HG03432 (cell line): ENCODE data around the gene BOC.
"Not testable (repeated sequence)": the region's sequence is repeated elsewhere in the genome, so short reads cannot be mapped to it uniquely, and the experiment has no call there.

Source experiments
- ATAC-seq: cut with Tn5 transposase; IDR thresholded peaks from one replicate; pipeline ENCODE4 v1.9.1; 2021; ENCODE audit warnings: mild to moderate bottlenecking, moderate library complexity; ENCODE audit not compliant: unreplicated experiment

BOC gene, protein sequence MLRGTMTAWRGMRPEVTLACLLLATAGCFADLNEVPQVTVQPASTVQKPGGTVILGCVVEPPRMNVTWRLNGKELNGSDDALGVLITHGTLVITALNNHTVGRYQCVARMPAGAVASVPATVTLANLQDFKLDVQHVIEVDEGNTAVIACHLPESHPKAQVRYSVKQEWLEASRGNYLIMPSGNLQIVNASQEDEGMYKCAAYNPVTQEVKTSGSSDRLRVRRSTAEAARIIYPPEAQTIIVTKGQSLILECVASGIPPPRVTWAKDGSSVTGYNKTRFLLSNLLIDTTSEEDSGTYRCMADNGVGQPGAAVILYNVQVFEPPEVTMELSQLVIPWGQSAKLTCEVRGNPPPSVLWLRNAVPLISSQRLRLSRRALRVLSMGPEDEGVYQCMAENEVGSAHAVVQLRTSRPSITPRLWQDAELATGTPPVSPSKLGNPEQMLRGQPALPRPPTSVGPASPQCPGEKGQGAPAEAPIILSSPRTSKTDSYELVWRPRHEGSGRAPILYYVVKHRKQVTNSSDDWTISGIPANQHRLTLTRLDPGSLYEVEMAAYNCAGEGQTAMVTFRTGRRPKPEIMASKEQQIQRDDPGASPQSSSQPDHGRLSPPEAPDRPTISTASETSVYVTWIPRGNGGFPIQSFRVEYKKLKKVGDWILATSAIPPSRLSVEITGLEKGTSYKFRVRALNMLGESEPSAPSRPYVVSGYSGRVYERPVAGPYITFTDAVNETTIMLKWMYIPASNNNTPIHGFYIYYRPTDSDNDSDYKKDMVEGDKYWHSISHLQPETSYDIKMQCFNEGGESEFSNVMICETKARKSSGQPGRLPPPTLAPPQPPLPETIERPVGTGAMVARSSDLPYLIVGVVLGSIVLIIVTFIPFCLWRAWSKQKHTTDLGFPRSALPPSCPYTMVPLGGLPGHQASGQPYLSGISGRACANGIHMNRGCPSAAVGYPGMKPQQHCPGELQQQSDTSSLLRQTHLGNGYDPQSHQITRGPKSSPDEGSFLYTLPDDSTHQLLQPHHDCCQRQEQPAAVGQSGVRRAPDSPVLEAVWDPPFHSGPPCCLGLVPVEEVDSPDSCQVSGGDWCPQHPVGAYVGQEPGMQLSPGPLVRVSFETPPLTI

DNA sequence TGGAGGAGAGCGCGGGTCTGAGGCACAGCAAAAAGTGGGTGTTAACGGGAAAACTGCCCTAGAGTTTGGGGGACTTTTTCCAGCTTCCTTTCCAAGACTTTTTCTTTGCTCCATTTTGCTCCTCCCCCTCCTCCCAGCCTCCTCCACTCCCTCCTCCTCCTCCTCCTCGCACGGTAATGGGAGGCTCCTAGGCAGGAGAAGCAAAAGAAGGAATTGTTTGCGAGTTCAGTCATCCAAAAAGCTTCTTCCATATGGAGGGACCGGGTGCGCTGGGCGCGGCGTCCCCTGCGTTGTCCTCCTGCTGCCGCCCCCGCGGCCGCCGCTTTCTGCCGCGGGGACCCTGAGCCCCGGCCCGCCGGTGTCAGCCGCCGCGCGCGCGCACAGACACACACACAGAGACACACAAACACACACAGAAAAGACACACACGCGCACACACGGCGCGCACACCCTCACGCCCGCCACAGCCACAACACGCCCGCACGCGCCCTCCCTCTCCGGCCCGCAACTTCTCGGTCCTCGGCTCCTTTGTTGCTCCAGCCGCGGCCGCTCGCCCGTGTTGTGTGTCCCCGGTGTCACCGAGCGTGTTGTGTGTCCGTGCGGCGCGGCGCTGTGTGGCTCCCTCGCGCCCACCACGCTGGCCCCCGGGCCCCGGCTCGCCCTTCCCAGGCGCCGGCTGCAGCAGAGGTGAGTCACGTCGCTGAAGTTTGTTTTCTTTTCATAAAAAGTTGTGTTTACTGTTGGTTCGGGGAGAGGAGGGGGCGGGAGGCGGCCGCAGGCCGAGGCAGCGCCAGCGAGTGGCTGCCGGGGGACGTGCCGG lies at the start of gene BOC:
BOC (plus strand) TSS at position 228 of the 820 bp plus-strand sequence. CDS start 38,246 bp downstream, outside the sequence.
- peak; percentile 26 for ATAC-seq

DNA sequence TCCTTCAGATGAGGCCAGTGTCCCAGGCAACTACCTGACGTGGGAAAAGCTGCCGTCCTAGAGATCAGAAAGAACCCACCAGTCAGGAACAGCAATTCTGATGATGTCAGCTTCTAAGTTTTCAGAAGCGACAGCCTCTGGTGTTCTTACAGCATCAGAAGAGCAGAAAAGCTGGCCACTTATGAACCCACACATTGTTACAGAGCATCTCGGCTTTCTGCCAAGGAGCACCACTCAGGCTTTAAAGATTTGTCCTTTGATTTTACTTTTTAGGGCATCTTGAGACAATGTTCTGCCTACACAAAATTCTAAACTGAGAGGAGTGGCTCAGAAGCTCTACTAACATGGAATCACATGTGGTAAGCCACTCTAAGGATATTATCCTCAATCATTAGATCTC lies 49.7 kb upstream of the BOC start:
- no peak for ATAC-seq

DNA sequence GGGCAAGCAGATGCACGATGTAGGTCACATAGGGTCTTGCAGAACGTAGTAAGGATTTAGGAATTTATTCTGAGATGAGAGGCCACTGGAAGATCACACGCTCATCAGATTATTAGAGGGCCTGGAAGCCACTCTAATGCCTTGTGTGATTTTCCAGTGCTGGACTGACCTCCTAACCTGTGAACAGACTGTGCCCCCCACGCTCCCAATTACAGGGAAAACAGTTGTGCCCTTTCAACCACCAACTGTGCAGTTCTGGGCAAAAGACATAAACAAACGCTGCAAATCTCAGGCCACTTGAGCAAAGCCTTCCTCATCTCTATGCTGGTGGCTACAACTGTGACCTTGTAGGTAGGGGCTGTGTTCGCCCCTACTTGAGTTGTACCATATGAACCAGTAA lies 48.2 kb upstream of the BOC start:
- no peak for ATAC-seq

DNA sequence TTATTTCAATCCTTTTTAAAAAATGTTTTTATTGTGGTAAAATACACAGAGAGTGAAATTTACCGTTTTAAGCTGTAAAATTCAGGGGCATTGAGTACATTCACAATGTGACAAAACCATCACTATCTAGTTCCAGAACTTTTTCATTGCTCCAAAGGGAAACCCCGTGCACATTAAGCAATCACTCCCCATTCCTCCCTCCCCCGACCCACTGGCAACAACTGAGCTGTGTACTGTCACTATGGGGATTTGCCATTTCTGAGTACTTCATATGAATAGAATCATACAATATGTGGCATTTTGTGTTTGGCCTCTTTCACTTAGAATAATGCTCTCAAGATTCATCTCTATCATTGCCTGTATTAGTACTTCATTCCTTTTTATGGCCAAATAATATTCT lies 45.5 kb upstream of the BOC start:
- ATAC-seq, result no peak

DNA sequence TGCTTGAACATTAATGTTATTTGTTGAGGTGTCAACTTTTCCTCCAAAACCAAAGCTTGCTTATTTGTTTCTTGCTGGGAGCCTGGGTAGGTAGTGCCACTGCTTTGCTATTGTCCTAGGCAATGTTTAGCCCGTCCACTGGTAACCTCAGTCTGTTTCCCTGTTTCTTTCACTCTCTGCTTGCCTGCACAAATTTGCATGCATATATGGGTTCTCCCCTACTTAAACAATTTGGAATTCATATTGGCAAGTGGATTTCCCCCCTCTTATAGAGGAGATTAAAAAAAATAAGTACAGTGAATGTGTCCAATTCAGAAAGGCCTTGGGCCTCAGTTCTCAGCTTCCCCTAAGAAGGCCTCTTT lies 45.0 kb upstream of the BOC start:
- no peak for ATAC-seq

DNA sequence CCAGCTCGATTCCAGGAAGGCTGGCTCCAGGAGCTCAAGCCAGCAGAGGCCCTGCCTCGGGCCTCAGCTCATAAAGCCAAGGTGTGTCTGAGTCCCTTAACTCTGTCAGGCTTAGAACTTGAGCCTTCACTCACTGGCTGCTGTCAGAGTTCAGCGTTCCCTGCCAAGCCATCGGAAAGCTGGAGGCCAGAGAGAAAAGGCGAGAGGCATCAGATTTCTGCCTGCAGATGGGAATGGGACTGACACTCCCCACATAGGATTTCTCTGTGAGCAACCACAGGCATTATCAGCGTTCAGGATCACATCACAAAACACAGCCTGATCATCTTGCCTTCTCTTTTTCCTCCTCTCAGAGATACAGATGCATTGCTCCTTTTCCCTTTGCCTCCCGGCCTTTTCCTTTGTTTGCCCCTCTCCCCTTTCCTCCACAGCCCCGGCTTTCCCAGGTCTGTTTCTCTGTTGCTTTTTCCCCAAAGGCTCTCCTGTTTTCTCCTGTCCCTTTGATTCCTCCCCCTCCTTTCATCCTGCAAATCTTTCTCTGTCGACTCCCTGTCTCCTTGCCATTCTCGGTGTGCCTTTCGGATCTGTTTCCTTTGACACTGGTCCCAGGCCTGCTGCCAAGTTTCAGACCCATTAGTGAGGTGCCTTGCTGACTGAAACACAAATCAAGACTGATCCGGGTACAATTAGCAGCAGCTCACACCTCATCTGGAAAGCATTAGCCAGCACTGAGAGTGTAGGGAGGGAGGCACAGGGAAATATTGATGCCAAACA lies 44.5 kb upstream of the BOC start:
- no peak for ATAC-seq

DNA sequence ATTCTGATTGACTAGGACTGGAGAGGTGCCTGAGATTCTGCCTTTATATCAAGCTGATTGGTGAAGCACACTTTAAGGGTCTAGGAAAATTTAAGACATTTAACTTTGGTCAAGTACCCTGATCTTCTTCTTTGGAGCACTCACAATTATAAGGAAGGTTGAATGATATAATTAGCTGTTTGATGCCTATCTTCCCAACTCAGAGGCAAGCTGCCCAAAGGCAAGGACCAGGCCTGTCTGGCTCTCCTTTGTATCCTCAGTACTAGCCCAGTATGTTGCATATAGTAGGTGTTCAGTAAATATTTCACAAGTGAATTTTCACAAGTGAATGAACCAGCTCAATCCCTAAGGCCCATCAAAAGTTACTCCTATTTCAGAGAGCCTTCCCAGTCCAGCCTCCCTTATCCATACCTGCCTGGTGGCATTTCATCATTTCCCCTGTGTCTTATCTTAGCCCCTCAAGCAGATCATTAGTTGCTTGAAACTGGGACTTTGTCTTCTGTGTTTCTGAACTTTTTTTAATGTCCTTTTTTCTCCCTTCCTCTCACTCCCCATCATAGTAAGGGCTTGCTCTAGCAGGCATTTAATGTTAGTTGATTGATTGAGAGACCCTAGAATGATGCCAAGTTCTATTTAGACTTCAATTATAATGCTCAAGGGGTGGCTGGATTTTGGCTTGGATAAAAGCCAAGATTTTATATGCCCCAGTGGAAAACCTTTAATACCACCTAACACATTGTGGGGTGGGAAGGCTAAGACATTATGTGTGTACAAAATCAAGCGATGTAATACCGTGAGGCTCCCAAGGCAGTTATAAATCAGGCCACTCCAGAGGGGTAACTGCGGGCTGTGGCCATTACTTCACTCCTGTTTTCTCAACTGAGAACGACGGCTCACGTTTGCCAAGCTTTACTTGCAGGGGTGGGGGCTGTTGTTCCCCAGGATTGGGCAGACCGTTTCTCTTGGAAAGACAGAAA lies 43.2 kb upstream of the BOC start:
- ATAC-seq, result no peak

DNA sequence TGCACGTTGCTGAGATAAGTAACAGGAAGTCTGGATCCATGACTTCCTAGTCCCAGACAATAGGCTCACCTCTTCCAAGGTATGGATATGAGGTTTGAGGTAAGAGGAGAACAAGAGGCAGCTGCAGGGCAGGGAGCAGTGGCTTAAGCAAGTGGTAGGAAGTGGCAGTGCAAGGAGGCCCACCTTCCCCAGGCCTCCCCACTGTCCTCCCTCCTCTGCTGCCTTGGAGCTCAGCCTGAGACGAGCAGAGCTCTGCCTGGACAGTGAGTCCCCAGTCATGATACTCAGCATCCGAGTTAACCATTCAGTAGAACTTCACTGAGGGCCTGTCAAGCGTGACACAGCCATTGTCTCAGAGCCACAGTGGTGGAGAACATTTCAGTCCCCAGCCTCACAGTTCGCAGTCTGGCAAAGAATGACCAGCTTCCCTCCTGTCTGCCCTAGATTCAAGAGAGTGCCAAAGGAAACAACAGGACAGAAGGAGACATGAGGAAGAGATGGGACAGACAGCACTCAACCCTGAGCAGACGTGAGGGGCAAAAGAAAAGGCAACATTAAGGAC lies 41.4 kb upstream of the BOC start:
- no peak for ATAC-seq

DNA sequence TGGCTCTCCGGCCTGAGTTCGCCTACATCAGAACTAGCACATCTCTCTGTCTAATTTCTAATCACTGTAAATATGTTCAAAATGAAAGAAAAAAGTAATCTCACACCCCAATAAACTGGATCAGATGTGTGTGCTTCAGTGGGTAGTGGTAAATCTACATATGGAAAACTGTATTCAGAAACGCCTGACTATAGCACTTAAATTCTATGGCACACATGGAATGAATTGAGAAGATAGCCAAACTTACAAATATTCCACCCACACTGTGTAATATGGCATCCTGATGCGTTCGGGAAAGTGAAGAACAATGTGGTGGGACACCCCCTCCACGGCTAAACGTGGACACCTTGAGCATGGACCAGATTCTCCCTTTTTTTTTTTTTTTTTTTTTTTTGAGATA lies 40.6 kb upstream of the BOC start:
- ATAC-seq, result no peak

DNA sequence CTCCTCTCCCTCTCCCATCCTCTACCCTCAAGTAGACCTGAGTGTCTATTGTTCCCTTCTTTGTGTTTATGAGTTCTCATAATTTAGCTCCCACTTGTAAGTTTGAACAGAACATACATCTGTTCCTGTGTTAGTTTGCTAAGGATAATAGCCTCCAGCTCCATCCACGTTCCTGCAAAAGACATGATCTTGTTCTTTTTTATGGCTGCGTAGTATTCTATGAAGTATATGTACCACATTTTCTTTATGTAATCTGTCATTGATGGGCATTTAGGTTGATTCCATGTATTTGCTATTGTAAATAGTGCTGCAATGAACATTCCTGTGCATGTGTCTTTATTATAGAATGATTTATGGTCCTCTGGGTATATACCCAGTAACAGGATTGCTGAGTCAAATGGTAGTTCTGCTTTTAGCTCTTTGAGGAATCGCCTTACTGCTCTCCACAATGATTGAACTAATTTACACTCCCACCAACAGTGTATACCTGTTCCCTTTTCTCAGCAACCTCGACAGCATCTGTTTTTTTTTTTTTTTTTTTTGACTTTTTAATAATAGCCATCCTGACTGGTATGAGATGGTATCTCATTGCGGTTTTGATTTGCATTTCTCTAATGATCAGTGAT lies 39.6 kb upstream of the BOC start:
- not testable (repeated sequence) for ATAC-seq

DNA sequence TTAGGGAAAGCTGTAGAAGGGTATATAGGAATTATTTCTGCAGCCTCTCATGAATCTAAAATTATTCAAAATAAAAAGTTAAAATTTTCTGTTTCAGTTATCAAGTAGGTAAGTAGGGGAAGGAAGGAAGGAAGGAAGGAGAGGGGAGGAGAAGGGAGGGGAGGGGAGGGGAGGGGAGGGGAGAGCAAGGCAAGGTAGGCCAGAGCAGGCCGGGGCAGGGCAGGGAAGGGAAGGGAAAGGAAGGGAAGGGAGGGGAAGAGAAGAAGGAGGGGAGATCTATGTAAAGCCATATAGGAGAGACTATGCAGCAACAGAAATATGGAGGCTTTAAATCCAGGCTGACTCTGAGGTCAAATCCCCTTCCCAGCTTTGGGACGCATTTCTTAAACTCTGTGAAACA lies 38.3 kb upstream of the BOC start:
- no peak for ATAC-seq

DNA sequence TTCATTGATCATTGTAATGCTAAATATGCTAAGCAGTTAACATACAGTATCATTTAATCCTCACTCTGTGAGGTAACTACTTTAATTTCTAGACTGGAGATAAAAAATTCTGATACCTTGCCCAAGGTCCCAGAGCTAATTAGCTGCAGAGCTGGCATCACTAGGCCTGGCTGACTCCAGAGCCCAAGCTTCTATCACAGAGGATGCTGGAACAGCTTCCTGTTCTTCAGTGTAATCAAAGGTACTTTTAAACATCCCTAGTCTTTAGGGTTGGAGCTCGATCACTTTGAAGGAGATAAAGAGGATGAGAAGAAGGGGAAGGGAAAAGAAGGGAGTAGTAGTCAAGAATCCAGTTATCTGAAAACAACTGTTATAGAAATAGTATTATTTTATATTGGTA lies 37.1 kb upstream of the BOC start:
- ATAC-seq, result no peak

DNA sequence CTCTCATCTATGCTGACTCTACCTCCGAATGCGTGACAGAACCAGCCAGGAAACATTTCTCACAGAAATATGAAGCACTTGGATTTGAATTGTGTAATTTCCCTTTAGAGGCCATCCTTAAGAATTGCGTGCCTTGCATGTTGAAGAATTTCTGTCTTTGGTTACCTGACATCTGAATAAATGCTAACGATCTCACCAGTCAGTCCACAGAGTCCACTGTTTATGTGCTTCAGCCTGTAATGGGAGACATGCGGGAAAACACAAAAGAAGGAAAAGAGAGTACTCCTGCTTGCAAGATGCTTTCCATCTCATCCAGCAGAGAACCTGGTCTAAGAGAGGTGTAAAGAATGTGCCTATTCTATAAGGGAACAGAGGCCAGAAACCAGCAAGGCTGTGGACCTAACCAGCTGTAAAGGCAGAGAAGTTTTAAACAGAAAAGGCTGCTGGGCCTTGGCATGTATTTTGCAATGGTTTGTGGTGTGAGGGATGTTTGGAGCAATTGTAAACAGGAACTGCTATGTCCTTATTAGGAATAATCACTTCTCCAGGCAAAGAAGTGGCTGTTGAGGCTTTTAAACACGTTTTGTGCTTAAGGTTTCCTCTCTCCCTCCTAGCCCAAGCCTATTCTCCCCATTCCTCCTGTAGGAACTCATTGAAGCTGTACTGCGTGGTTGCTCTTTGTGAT lies 36.4 kb upstream of the BOC start:
- no peak for ATAC-seq

DNA sequence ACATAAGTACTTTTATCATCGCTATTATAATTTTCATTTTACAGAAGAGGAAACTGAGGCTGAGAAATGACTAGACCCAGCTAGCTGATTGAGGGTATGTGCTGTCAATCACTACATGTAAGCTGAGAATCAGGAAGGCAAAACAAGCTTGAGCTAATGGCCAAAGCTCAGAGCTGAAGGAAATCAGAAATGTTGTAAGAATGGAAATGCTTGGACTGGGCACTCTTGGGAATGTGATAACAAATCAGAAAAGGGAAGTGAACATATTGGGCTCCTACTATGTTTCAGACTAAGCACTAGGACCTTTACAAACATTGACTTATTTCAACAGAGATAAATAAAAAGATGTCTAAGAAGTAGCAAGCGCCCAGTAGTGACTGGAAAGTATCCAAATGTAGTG lies 33.8 kb upstream of the BOC start:
- no peak for ATAC-seq

DNA sequence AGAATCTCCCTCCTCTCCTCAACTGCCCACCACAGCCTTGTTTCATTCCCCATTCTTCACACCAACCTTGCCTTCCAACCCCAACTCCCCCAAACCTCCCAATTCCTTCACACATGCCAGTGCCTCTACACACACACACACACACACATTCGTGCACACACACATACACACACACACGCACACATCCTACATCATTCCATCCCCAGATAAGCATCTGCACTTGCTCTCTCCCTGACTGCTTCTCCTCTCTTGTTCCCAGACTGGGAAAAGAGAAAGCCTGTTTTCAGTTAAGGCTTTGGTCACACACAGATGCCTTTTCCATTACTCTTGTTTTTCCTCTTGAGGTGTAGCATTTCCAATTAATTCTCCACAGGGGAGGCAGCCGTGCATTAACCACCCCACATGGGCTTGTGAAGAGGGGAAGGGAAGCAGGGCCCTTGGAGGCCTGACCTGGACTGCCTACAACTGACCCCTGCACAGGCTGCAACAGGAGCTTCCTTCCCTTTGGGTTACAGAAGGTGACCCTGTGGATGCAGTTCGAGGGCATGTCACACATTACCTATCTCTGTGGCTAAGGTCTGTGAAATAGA lies 32.0 kb upstream of the BOC start:
- no peak for ATAC-seq

DNA sequence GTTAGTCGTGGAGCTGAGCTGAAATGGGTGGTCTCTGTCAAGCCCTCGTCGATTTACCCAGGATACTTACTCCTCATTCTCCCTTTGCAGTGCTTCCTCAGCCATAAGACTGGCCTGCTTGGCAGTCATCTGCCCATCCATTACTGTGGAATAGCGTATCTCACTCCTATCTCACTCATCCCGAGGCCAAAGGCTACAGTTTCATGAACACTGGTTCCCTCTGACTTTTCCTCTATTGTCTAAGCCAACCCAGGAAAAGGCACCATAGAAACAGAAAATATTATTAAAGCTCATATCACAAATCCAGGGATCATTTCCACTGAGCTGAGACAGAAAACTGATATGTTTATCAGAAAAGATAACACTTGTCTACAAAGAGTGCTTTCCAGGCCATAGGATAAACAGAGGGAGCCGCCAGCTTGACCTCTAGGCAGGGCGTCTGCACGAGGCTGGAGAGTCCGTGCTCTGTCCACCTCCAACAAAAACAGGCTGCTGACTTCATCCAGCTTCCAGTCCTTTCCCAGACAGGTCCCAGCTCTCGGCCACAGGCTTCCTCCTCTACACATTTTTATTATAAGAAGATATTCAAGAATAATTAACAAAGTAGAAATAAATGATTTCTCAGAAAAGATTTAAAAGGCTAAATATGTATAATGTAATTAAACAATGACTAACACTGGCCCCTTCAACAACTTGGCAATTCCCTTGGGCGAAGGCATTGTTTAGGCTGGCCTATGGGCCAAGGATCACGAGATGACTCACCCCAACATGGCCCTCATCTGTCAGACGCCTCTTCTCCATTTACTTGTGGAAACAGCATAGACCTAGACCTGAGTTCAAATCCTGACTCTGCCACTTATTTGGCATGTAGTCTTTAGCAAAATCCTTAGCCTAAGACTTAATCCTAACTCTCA lies 27.4 kb upstream of the BOC start:
- ATAC-seq, result no peak
